Measurements from ENCODE around the gene USPL1. TPM values are rescaled to one million over a fixed set of nuclear protein-coding genes. Genes with fewer than 3 reads are reported as not detected.

USPL1 gene
- total RNA-seq = 10 to 100 TPM; 13.4 to 31.9 TPM
- 1 to 10 TPM; 8.5 to 9.7 TPM for polyA plus RNA-seq
- long read RNA-seq, donor 1, partial matches to known transcripts = 0 of 10 reads
- long read RNA-seq, donor 1, other reads (novel, unspliced or antisense) = 7 of 10 reads
- long read RNA-seq, donor 2, partial matches to known transcripts = 0 of 4 reads
- long read RNA-seq, donor 2, other reads (novel, unspliced or antisense) = 0 of 4 reads
- long read RNA-seq, donor 3 = 0 reads
- long read RNA-seq, donor 4, partial matches to known transcripts = 0 of 2 reads
- long read RNA-seq, donor 4, other reads (novel, unspliced or antisense) = 0 of 2 reads
- long read RNA-seq, donor 5, partial matches to known transcripts = 0 of 7 reads
- long read RNA-seq, donor 5, other reads (novel, unspliced or antisense) = 5 of 7 reads

GRCh38 chr13:30617315-30618185 lies at the start of gene USPL1:
Gene USPL1 (plus strand): TSS chr13:30617920. CDS start chr13:30621141, 3,221 bp downstream.
- Histone ChIP-seq H3K27ac (ENCODE audit: low read depth in 1 of 2, low read length in 1 of 2) (peak within 1 kb of the TSS; percentile 99 to 100), H3K27me3 (ENCODE audit: control insufficient read depth in 3 of 3, insufficient read depth in 3 of 3, low read length in 2 of 3) (no peaks in the 10 kb centered on the region), H3K9ac (ENCODE audit: insufficient read depth in 1 of 2, low read length in 2 of 2) (peak within 1 kb of the TSS; percentile 79 to 98), H3K9me3 (ENCODE audit: control insufficient read depth in 4 of 4, insufficient read depth in 3 of 4, low read length in 3 of 4) (no peaks in the 10 kb centered on the region), H3K4me1 (ENCODE audit: control insufficient read depth in 5 of 5, insufficient read depth in 5 of 5, low read length in 5 of 5) (peaks cover 0 to 29% (median 5%) of the 10 kb centered on the region in 5 donors), H3K36me3 (ENCODE audit: control insufficient read depth in 4 of 4, insufficient read depth in 4 of 4, low read length in 4 of 4) (peaks cover 0 to 2% (median under 1%) of the 10 kb centered on the region in 4 donors), H3K4me3 (peak within 1 kb of the TSS; percentile 96)
- DNase-seq (peak; percentile 99 to 100 (median 100)), ATAC-seq (ENCODE audit: insufficient read depth, low FRiP score) (peak; percentile 94)
- TF ChIP-seq CTCF (IDR thresholded peaks at IDR 0.05; ENCODE audit: control extremely low read depth, extremely low read depth) = no peak
- 0 to 1% methylated on average over 78 of the region's 78 CpGs for WGBS, 2 donors

GRCh38 chr13:30569901-30570576 lies 47.7 kb upstream of the USPL1 start:
- TF ChIP-seq CTCF (IDR thresholded peaks at IDR 0.05; ENCODE audit: control extremely low read depth, extremely low read depth) = no peak
- no peak overlapping the region for H3K9ac ChIP-seq (ENCODE audit: insufficient read depth in 1 of 2, low read length in 2 of 2)
- no peak overlapping the region for H3K27ac ChIP-seq (ENCODE audit: low read depth in 1 of 2, low read length in 1 of 2)
- ATAC-seq (ENCODE audit: insufficient read depth, low FRiP score) (peak; percentile 76), DNase-seq (peak in 1 of 3 donors; percentile 7)
- H3K9me3 ChIP-seq (ENCODE audit: control insufficient read depth in 4 of 4, insufficient read depth in 3 of 4, low read length in 3 of 4) = no peaks in the 10 kb centered on the region
- no peaks in the 10 kb centered on the region for H3K36me3 ChIP-seq (ENCODE audit: control insufficient read depth in 4 of 4, insufficient read depth in 4 of 4, low read length in 4 of 4)
- no peak overlapping the region for H3K4me3 ChIP-seq
- H3K27me3 ChIP-seq (ENCODE audit: control insufficient read depth in 3 of 3, insufficient read depth in 3 of 3, low read length in 2 of 3) = no peaks in the 10 kb centered on the region
- WGBS, 2 donors = 75 to 78% methylated on average over 8 of the region's 8 CpGs
- peaks cover 0 to 10% (median 2%) of the 10 kb centered on the region in 5 donors for H3K4me1 ChIP-seq (ENCODE audit: control insufficient read depth in 5 of 5, insufficient read depth in 5 of 5, low read length in 5 of 5)

- DNase-seq = no peak
- Histone ChIP-seq H3K4me1 (ENCODE audit: control insufficient read depth in 5 of 5, insufficient read depth in 5 of 5, low read length in 5 of 5) (peaks cover 0 to 10% (median 2%) of the 10 kb centered on the region in 5 donors), H3K4me3 (no peak overlapping the region), H3K36me3 (ENCODE audit: control insufficient read depth in 4 of 4, insufficient read depth in 4 of 4, low read length in 4 of 4) (no peaks in the 10 kb centered on the region), H3K9me3 (ENCODE audit: control insufficient read depth in 4 of 4, insufficient read depth in 3 of 4, low read length in 3 of 4) (no peaks in the 10 kb centered on the region), H3K9ac (ENCODE audit: insufficient read depth in 1 of 2, low read length in 2 of 2) (no peak overlapping the region), H3K27ac (ENCODE audit: low read depth in 1 of 2, low read length in 1 of 2) (no peak overlapping the region), H3K27me3 (ENCODE audit: control insufficient read depth in 3 of 3, insufficient read depth in 3 of 3, low read length in 2 of 3) (no peaks in the 10 kb centered on the region)
- no peak for TF ChIP-seq CTCF (IDR thresholded peaks at IDR 0.05; ENCODE audit: control extremely low read depth, extremely low read depth)
- ATAC-seq (ENCODE audit: insufficient read depth, low FRiP score) = no peak
Measured at GRCh38 chr13:30570691-30571090, 47.0 kb upstream of the USPL1 start.

All from lung (tissue), 16 donors.